ENCODE data around the gene MARCO.
"Not testable (repeated sequence)": the region's sequence is repeated elsewhere in the genome, so short reads cannot be mapped to it uniquely, and the experiment has no call there.

MARCO gene

DNA sequence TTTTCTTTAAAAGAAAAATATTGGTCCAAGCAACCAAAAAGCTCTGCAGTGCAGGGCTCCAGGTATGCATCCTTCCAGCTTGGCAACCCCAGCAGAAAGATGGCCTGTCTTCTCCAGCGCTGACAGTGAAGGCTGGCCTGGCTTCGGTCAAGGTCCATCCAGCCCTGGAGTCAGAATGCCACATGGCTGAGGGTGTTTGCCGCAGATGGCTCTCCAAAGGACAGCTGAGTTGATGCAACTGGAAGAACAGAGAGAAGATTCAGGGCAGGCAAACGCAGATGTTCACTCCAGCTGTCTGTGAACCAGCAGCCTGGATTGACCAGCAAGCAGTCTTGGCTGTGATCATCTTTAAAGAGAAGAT is 51.4 kb downstream of the MARCO start:
- DNase-seq (ENCODE audit: low read depth) = no peak
- TF ChIP-seq, protein P1, sequence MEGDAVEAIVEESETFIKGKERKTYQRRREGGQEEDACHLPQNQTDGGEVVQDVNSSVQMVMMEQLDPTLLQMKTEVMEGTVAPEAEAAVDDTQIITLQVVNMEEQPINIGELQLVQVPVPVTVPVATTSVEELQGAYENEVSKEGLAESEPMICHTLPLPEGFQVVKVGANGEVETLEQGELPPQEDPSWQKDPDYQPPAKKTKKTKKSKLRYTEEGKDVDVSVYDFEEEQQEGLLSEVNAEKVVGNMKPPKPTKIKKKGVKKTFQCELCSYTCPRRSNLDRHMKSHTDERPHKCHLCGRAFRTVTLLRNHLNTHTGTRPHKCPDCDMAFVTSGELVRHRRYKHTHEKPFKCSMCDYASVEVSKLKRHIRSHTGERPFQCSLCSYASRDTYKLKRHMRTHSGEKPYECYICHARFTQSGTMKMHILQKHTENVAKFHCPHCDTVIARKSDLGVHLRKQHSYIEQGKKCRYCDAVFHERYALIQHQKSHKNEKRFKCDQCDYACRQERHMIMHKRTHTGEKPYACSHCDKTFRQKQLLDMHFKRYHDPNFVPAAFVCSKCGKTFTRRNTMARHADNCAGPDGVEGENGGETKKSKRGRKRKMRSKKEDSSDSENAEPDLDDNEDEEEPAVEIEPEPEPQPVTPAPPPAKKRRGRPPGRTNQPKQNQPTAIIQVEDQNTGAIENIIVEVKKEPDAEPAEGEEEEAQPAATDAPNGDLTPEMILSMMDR (IDR thresholded peaks at IDR 0.05; ENCODE audit: insufficient read depth, low read depth, low read length, missing control alignments) = no peak
- no peak overlapping the region for H3K4me3 ChIP-seq (ENCODE audit: low read depth, low read length)

DNA sequence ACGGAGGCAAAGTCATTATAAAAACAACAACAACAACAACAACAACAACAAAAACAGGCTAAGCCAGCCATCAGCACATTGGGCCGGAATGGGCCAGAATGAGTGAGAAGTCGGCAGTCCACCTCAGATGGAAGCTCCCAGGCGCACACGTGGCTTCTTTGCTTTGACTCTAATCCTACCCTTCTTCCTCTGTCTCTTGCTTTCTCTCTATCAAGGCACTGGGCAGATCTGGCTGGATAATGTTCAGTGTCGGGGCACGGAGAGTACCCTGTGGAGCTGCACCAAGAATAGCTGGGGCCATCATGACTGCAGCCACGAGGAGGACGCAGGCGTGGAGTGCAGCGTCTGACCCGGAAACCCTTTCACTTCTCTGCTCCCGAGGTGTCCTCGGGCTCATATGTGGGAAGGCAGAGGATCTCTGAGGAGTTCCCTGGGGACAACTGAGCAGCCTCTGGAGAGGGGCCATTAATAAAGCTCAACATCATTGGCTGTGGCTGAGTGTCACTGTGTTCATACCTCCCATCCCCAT is 52.2 kb downstream of the MARCO start:
- no peak overlapping the region for H3K4me3 ChIP-seq (ENCODE audit: low read depth, low read length)
- DNase-seq (ENCODE audit: low read depth) = no peak
- TF ChIP-seq, protein P1 (IDR thresholded peaks at IDR 0.05; ENCODE audit: insufficient read depth, low read depth, low read length, missing control alignments) = no peak

DNA sequence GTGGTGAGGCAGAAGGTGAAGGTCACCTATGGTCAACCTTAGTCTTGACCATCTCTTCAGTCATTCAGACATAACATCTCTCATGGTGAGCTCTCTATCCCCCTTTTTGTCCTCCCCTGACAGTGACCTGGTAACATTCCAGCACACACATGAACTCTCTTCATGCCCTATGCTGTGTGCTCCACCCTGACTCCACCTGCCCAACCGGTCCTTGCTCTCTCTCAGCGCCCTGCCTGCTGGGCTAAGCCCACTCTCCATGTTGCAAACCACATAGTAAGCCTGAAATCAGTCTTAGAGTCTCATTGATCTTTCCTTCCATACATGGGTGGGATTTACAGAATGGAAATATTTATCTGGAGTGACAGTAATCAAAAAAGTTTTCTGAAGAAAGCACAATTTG is 52.8 kb downstream of the MARCO start:
- TF ChIP-seq, protein P1 (IDR thresholded peaks at IDR 0.05; ENCODE audit: insufficient read depth, low read depth, low read length, missing control alignments) = no peak
- H3K4me3 ChIP-seq (ENCODE audit: low read depth, low read length) = no peak overlapping the region
- DNase-seq (ENCODE audit: low read depth) = no peak

DNA sequence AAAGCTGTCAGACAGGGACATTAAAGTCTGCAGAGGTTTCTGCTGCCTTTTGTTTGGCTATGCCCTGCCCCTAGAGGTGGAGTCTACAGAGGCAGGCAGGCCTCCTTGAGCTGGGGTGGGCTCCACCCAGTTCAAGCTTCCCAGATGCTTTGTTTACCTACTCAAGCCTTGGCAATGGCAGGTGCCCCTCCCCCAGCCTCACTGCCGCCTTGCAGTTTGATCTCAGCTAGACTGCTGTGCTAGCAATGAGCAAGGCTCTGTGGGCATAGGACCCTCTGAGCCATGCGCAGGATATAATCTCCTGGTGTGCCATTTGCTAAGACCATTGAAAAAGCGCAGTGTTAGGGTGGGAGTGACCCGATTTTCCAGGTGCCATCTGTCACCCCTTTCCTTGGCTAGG is 61.9 kb downstream of the MARCO start:
- not testable (repeated sequence) for H3K4me3 ChIP-seq (ENCODE audit: low read depth, low read length); DNase-seq (ENCODE audit: low read depth)

DNA sequence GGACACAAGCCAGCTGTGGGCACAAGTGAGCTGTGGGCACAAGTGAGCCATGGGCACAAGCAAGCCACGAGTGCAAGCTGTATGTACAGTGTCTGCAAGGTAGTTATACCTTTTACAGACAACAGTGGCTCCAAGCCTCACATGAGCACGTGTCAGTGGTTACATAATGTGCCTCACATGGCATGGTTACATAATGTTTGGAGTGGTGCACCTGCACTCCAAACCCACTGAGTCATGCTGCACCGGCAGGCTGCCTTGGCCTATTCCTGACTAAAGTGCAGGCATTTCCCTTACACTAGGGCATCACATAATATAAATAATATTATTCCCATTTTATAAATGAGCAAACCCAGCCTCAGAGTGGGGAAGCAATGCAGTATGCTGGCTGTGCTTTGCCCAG is 62.6 kb downstream of the MARCO start:
- no peak for DNase-seq (ENCODE audit: low read depth)
- no peak overlapping the region for H3K4me3 ChIP-seq (ENCODE audit: low read depth, low read length)
- TF ChIP-seq, protein P1 (IDR thresholded peaks at IDR 0.05; ENCODE audit: insufficient read depth, low read depth, low read length, missing control alignments) = no peak

DNA sequence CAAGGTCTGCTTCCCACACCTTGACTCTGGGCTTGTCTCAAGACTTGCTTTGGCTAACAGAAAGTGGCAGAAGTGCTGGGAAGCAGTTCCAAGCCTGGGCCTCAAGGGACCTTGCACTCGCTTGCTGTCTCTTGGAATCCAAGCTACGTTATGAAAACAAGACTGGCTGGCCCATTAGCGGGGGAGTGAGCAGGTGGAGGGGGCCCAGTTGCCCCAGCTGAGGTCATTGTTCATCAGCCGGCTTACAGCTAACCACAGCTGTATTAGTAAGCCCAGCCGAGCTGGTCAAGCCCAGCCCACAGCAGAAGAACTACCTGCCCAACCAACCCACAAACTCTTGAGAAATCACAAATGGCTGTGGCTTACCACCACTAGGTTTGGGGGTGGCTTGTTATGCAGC is 63.1 kb downstream of the MARCO start:
- no peak for DNase-seq (ENCODE audit: low read depth)
- H3K4me3 ChIP-seq (ENCODE audit: low read depth, low read length) = no peak overlapping the region
- TF ChIP-seq, protein P1 (IDR thresholded peaks at IDR 0.05; ENCODE audit: insufficient read depth, low read depth, low read length, missing control alignments) = no peak

DNA sequence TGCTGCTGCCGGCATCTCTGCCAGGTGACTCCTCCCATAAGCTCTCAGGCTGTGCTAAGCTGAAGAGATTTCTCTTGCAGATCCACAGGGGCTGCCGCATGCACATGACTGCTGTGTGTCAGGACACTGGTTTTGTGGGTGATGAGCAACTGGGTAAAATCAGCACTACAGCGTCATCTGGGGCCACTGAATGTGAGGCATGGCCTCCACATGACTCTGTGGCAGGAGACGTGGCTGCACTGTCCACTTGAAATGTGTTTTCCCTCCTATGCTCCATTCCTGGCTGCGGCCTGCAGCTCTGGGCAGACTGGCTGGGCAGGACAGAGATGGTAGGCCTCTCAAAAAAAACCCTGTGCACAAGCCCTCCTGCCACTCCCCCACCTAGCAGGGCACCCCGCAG is 63.6 kb downstream of the MARCO start:
- H3K4me3 ChIP-seq (ENCODE audit: low read depth, low read length) = no peak overlapping the region
- no peak for DNase-seq (ENCODE audit: low read depth)
- TF ChIP-seq, protein P1 (IDR thresholded peaks at IDR 0.05; ENCODE audit: insufficient read depth, low read depth, low read length, missing control alignments) = no peak
